ENCODE results near the gene NLRP11. TPM values are rescaled to one million over a fixed set of nuclear protein-coding genes. Genes with fewer than 3 reads are reported as not detected.

The NLRP11 gene
- total RNA-seq (not detected in 2 replicates), polyA plus RNA-seq (not detected in 2 replicates)

DNA sequence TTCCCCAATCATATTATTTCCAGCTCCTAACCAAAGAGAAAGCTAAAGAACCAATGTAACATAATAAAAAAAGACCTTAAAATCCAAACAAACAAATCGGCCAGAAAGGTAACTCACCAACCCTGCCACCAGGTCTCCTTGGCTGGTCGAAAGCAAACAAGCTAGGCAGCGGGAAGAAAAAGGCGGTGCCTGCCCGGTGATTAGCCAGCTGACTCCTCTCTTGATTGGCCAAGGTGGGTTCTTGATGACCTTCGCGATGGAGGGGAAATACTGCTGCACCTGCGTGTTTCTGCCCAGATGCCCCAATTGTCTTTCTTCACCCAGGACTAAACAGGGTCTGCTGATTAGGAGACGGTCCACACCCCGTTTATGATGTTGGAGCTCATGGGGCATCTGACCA lies at the start of gene NLRP11:
Gene NLRP11, minus strand, starts transcription at position 154 of the 400 bp plus-strand sequence. CDS start 13,825 bp downstream, outside the sequence.
- no peak for DNase-seq (ENCODE audit: low read depth in 1 of 2, low spot score in 1 of 2)
- TF ChIP-seq, protein P1, sequence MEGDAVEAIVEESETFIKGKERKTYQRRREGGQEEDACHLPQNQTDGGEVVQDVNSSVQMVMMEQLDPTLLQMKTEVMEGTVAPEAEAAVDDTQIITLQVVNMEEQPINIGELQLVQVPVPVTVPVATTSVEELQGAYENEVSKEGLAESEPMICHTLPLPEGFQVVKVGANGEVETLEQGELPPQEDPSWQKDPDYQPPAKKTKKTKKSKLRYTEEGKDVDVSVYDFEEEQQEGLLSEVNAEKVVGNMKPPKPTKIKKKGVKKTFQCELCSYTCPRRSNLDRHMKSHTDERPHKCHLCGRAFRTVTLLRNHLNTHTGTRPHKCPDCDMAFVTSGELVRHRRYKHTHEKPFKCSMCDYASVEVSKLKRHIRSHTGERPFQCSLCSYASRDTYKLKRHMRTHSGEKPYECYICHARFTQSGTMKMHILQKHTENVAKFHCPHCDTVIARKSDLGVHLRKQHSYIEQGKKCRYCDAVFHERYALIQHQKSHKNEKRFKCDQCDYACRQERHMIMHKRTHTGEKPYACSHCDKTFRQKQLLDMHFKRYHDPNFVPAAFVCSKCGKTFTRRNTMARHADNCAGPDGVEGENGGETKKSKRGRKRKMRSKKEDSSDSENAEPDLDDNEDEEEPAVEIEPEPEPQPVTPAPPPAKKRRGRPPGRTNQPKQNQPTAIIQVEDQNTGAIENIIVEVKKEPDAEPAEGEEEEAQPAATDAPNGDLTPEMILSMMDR (IDR thresholded peaks at IDR 0.05; ENCODE audit: low read depth, low read length): no peak
- Histone ChIP-seq H3K4me1 (ENCODE audit: low read depth) (no peaks in the 10 kb centered on the region), H3K27me3 (no peaks in the 10 kb centered on the region), H3K9me3 (ENCODE audit: low read depth) (no peaks in the 10 kb centered on the region), H3K4me3 (no peak within 1 kb of the TSS), H3K27ac (no peak within 1 kb of the TSS), H3K36me3 (no peaks in the 10 kb centered on the region)

- Histone ChIP-seq H3K9me3 (ENCODE audit: low read depth) (peaks cover 2% of the 10 kb centered on the region), H3K4me1 (ENCODE audit: low read depth) (no peaks in the 10 kb centered on the region), H3K36me3 (no peaks in the 10 kb centered on the region), H3K27me3 (no peaks in the 10 kb centered on the region), H3K4me3 (no peak overlapping the region), H3K27ac (no peak overlapping the region)
- no peak for DNase-seq (ENCODE audit: low read depth in 1 of 2, low spot score in 1 of 2)
- TF ChIP-seq, protein P1 (IDR thresholded peaks at IDR 0.05; ENCODE audit: low read depth, low read length): no peak
These were observed 45.4 kb upstream of the NLRP11 start for GRCh38 chr19:55877211-55877610.

DNA sequence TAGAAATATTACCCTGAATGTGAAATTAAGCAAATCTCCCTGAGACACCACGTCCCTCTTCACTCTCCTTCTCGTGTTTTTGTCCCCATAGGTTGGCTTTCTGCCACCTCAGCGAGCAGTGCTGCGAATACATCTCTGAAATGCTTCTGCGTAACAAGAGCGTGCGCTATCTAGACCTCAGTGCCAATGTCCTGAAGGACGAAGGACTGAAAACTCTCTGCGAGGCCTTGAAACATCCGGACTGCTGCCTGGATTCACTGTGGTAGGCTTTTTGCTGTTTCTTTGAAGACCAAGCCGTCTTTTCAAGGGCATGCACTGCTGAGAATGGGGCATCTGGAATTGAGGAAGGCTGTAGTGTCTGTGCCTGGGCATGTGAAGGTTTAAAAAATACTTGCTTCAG lies 38.9 kb upstream of the NLRP11 start:
- H3K9me3 ChIP-seq (ENCODE audit: low read depth): no peaks in the 10 kb centered on the region
- H3K27me3 ChIP-seq: no peaks in the 10 kb centered on the region
- TF ChIP-seq, protein P1 (IDR thresholded peaks at IDR 0.05; ENCODE audit: low read depth, low read length): no peak
- no peaks in the 10 kb centered on the region for H3K36me3 ChIP-seq
- no peak for DNase-seq (ENCODE audit: low read depth in 1 of 2, low spot score in 1 of 2)
- H3K27ac ChIP-seq: no peak overlapping the region
- no peaks in the 10 kb centered on the region for H3K4me1 ChIP-seq (ENCODE audit: low read depth)
- no peak overlapping the region for H3K4me3 ChIP-seq

DNA sequence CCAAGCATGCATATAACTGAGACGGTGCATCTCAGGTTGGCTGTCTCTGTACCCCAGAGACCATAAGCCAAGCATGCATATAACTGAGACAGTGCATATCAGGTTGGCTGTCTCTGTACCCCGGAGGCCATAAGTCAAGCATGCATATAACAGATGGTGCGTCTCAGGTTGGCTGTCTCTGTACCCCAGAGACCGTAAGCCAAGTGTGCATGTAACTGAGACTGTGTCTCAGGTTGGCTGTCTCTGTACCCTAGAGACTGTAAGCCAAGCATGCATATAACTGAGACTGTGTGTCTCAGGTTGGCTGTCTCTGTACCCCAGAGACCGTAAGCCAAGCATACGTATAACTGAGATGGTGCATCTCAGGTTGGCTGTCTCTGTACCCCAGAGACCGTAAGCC lies 35.3 kb upstream of the NLRP11 start:
- Histone ChIP-seq H3K27me3 (no peaks in the 10 kb centered on the region), H3K4me3 (no peak overlapping the region), H3K36me3 (no peaks in the 10 kb centered on the region), H3K9me3 (ENCODE audit: low read depth) (no peaks in the 10 kb centered on the region), H3K27ac (no peak overlapping the region), H3K4me1 (ENCODE audit: low read depth) (no peaks in the 10 kb centered on the region)
- TF ChIP-seq, protein P1 (IDR thresholded peaks at IDR 0.05; ENCODE audit: low read depth, low read length): no peak
- no peak for DNase-seq (ENCODE audit: low read depth in 1 of 2, low spot score in 1 of 2)

DNA sequence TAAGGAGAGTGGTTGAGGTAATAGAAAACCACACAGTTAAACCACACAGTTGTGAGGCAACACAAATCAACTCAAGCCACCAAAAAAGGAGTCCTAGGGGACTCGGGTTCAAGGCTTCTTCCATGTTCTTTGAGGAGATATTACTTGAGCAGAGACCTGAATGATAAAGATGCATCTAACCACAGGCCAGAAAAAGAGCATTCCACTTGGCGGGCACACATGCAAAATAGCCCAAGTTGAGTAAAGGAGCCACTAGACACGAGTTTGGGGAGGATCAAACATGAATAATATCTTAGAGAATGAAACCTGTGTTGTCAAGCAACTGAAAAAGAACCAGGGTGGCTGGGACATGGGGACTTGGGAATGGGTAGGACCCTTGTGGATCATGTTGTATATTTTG lies 34.7 kb upstream of the NLRP11 start:
- no peaks in the 10 kb centered on the region for H3K4me1 ChIP-seq (ENCODE audit: low read depth)
- no peaks in the 10 kb centered on the region for H3K36me3 ChIP-seq
- TF ChIP-seq, protein P1 (IDR thresholded peaks at IDR 0.05; ENCODE audit: low read depth, low read length): no peak
- no peak overlapping the region for H3K27ac ChIP-seq
- H3K4me3 ChIP-seq: no peak overlapping the region
- H3K9me3 ChIP-seq (ENCODE audit: low read depth): no peaks in the 10 kb centered on the region
- H3K27me3 ChIP-seq: no peaks in the 10 kb centered on the region
- no peak for DNase-seq (ENCODE audit: low read depth in 1 of 2, low spot score in 1 of 2)

DNA sequence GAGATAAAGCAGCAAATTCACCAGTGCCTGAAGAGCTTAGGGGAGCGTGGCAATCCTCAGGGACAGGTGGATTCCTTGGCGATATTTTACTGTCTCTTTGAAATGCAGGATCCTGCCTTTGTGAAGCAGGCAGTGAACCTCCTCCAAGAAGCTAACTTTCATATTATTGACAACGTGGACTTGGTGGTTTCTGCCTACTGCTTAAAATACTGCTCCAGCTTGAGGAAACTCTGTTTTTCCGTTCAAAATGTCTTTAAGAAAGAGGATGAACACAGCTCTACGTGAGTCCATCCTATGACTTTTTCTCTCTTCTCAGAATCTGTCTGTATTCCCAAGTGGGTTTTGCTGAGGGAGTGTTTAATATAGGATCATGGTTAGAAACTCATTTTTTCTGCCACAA lies 27.2 kb upstream of the NLRP11 start:
- H3K4me1 ChIP-seq (ENCODE audit: low read depth): no peaks in the 10 kb centered on the region
- TF ChIP-seq, protein P1 (IDR thresholded peaks at IDR 0.05; ENCODE audit: low read depth, low read length): no peak
- no peaks in the 10 kb centered on the region for H3K9me3 ChIP-seq (ENCODE audit: low read depth)
- H3K27me3 ChIP-seq: no peaks in the 10 kb centered on the region
- H3K36me3 ChIP-seq: no peaks in the 10 kb centered on the region
- H3K4me3 ChIP-seq: no peak overlapping the region
- no peak overlapping the region for H3K27ac ChIP-seq
- no peak for DNase-seq (ENCODE audit: low read depth in 1 of 2, low spot score in 1 of 2)
